SJCRH30 (cell line): ENCODE results near the gene SCAMP1. TPM values are rescaled to one million over a fixed set of nuclear protein-coding genes. Genes with fewer than 3 reads are reported as not detected.

ENCODE experiments used
- DNase-seq, 2 experiments: peaks; one replicate each; pipeline ENCODE4 v3.0.0-alpha.2; 2015 to 2020
- H3K27ac ChIP-seq: fragments of 250-450 bp; sonication (Bioruptor Pico); 2 replicates; pipeline ENCODE4 v1.5.1; 2020; ENCODE audit warnings: mild to moderate bottlenecking, moderate library complexity
- H3K27me3 ChIP-seq: fragments of 250-450 bp; sonication (Bioruptor Pico); 2 replicates; pipeline ENCODE4 v1.5.1; 2020; ENCODE audit warnings: mild to moderate bottlenecking, moderate library complexity
- H3K36me3 ChIP-seq: fragments of 250-450 bp; sonication (Bioruptor Pico); 2 replicates; pipeline ENCODE4 v1.5.1; 2020; ENCODE audit warnings: mild to moderate bottlenecking, moderate library complexity
- H3K4me1 ChIP-seq: fragments of 250-450 bp; sonication (Bioruptor Pico); 2 replicates; pipeline ENCODE4 v1.5.1; 2020; ENCODE audit warnings: mild to moderate bottlenecking, moderate library complexity
- H3K4me3 ChIP-seq: fragments of 250-450 bp; sonication (Bioruptor Pico); 2 replicates; pipeline ENCODE4 v1.5.1; 2020; ENCODE audit warnings: mild to moderate bottlenecking, moderate library complexity
- H3K9me3 ChIP-seq: fragments of 250-450 bp; sonication (Bioruptor Pico); replicated peaks from 2 replicates; pipeline ENCODE4 v1.5.1; 2020; ENCODE audit warnings: mild to moderate bottlenecking, moderate library complexity
- total RNA-seq: library from RNA; depleted of rRNA; stranded (reverse); fragments of >200 nt; shearing (Covaris generic); gene quantifications from 2 replicates; pipeline ENCODE4 v1.2.3, GENCODE V29; 2014

The SCAMP1 gene
- total RNA-seq, 1 experiment from 2014 or later: 54.4 TPM

DNA sequence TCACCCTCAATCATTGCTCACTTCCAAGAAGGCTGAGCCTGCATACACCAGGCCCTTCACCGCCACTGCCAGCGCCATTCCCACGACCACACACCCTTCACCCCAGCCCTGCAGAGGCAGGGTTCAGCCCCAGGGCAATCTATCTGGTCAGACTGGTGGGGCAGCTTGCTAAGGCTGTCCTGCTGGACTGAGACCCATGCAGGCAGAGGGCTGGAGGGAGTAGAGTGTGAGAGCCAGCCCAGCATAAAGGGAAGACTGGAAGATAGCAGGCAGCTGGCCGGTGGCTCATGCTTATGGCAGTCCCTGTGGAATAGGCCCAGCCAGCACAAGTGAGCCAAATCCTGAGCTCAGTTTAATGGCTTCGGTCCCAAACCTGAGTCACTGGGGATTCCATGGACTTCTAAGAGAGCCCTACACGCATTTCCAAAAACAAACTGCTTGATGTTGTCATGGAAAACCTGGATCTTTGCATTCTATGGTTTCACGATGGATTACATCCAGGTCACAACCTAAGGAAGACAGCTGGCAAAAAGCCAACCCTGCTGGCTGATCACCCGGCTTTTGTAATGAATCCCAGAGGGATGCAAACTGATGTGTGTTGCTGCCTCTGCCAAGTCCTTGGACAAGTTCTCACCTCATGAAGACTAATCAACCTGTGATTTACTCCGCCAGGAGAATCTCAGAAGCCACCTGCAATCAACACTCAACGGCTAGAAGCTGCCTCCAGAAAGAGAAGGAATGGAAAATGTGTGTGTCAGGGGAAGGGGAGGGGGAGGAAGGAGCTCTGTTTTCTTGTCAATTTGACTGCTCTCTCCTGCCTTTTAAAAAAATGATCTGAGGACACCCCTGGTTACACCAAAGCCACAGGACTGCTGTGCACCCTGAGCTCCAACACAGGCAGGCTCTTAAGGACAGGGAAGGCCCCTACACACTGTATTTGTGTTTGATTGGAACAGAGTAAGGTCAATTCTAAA, 144.6 kb downstream of the SCAMP1 start:
- Histone ChIP-seq H3K27me3 (no peaks in the 10 kb centered on the region), H3K9me3 (no peaks in the 10 kb centered on the region), H3K4me3 (no peak overlapping the region), H3K27ac (peak overlapping the region; percentile 50), H3K4me1 (peaks cover 46% of the 10 kb centered on the region), H3K36me3 (no peaks in the 10 kb centered on the region)
- DNase-seq: peak; percentile 93 to 96

- Histone ChIP-seq H3K27ac (no peak overlapping the region), H3K36me3 (no peaks in the 10 kb centered on the region), H3K27me3 (no peaks in the 10 kb centered on the region), H3K4me1 (peaks cover 46% of the 10 kb centered on the region), H3K9me3 (no peaks in the 10 kb centered on the region), H3K4me3 (no peak overlapping the region)
- DNase-seq: no peak
These were observed 145.4 kb downstream of the SCAMP1 start for GRCh38 chr5:78505860-78506259.

DNA sequence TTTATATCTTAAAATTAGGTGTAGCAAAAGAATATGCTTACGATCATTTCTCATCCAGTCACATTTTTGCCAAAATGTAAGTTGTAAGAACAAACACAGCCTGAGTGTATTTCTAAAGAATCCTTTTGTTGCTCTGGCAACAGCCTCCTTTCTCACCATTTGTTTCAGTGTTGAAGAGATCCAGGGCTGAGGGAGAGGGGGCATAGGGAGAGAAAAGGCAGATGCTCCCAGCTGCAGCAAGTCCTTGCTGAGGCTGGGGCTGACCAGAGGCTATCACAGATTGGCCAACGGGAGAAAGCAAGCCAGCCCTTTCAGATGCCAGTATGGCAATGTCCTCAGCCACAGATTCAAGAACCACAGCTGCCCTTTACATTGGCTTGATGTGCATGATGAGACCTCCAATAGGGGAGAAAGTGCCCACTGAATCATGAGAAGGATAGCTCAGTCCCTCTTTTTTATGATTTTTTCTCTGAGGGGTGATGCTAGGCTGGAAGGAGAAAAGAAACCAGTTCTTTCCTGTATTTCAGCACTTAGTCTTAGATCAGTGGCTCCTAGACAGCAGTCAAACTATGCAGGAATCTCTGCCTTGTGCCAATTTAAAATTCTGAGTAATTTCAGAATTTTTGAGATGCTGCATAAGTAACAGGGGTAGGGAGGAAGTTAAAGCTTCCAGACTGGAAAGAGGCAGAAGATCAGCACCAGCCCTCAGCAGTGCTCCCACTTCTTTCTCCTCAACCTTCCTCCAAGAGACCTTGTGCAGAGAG, 146.0 kb downstream of the SCAMP1 start:
- no peak for DNase-seq
- Histone ChIP-seq H3K27ac (no peak overlapping the region), H3K27me3 (no peaks in the 10 kb centered on the region), H3K9me3 (no peaks in the 10 kb centered on the region), H3K36me3 (no peaks in the 10 kb centered on the region), H3K4me1 (peaks cover 46% of the 10 kb centered on the region), H3K4me3 (no peak overlapping the region)

DNA sequence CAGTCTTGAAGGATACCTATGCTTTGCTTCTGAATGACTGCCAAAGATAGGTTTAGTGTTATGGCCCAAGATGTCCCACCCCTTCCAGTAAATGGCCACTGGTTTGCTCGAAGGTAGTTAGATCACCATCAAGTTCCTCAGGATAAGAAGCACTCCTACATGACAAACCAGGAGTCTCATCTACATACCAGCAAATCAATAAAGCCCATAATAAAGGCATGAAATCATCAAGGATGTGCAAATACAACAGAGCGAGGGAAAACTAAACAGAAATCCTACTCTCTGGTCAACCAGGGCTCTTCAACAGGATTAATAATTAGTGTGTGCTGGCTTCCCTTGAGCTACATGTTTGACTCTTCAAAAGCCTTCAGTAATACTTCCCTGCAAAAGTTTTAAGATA, 147.1 kb downstream of the SCAMP1 start:
- Histone ChIP-seq H3K27me3 (no peaks in the 10 kb centered on the region), H3K27ac (no peak overlapping the region), H3K9me3 (no peaks in the 10 kb centered on the region), H3K4me3 (no peak overlapping the region), H3K36me3 (no peaks in the 10 kb centered on the region), H3K4me1 (peaks cover 46% of the 10 kb centered on the region)
- DNase-seq: no peak

GRCh38 chr5:78508186-78508765, 147.9 kb downstream of the SCAMP1 start:
- H3K4me1 ChIP-seq: peaks cover 46% of the 10 kb centered on the region
- peak; percentile 44 to 61 for DNase-seq
- no peak overlapping the region for H3K4me3 ChIP-seq
- no peaks in the 10 kb centered on the region for H3K27me3 ChIP-seq
- no peaks in the 10 kb centered on the region for H3K9me3 ChIP-seq
- peak overlapping the region; percentile 20; the same call in 1 of the 2 replicates for H3K27ac ChIP-seq
- no peaks in the 10 kb centered on the region for H3K36me3 ChIP-seq

GRCh38 chr5:78509145-78509865, 148.9 kb downstream of the SCAMP1 start:
- DNase-seq: no peak
- Histone ChIP-seq H3K9me3 (no peaks in the 10 kb centered on the region), H3K36me3 (no peaks in the 10 kb centered on the region), H3K27me3 (no peaks in the 10 kb centered on the region), H3K4me3 (no peak overlapping the region), H3K4me1 (peaks cover 47% of the 10 kb centered on the region), H3K27ac (peak overlapping the region; percentile 20; the same call in 1 of the 2 replicates)

GRCh38 chr5:78509884-78510769, 149.7 kb downstream of the SCAMP1 start:
- no peak overlapping the region for H3K4me3 ChIP-seq
- no peaks in the 10 kb centered on the region for H3K9me3 ChIP-seq
- H3K36me3 ChIP-seq: no peaks in the 10 kb centered on the region
- no peak overlapping the region for H3K27ac ChIP-seq
- peaks cover 49% of the 10 kb centered on the region for H3K4me1 ChIP-seq
- H3K27me3 ChIP-seq: no peaks in the 10 kb centered on the region
- no peak for DNase-seq

GRCh38 chr5:78511121-78511906, 150.9 kb downstream of the SCAMP1 start:
- Histone ChIP-seq H3K9me3 (no peaks in the 10 kb centered on the region), H3K36me3 (no peaks in the 10 kb centered on the region), H3K4me1 (peaks cover 48% of the 10 kb centered on the region), H3K27me3 (no peaks in the 10 kb centered on the region), H3K27ac (no peak overlapping the region), H3K4me3 (no peak overlapping the region)
- no peak for DNase-seq

DNA sequence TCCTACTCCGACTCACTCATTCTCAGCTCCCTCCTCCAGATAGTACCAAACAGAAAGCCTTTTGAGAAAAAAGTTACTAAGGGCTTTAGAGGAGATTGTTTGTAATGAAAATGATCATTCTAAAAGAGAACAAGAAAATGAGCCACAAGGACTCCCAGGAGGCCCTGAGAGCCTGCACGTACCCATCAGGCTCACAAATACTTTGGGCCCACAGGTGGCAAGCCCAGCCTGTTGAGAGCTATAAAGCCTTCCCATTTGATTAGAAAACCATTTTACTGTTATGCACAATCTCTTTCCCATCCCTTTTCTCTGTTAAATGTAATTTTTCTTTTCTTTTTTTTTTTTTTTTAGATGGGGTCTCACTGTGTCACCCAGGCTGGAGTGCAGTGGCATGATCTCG, 152.0 kb downstream of the SCAMP1 start:
- Histone ChIP-seq H3K4me1 (peaks cover 57% of the 10 kb centered on the region), H3K27ac (no peak overlapping the region), H3K4me3 (no peak overlapping the region), H3K27me3 (no peaks in the 10 kb centered on the region), H3K9me3 (no peaks in the 10 kb centered on the region), H3K36me3 (no peaks in the 10 kb centered on the region)
- no peak for DNase-seq

DNA sequence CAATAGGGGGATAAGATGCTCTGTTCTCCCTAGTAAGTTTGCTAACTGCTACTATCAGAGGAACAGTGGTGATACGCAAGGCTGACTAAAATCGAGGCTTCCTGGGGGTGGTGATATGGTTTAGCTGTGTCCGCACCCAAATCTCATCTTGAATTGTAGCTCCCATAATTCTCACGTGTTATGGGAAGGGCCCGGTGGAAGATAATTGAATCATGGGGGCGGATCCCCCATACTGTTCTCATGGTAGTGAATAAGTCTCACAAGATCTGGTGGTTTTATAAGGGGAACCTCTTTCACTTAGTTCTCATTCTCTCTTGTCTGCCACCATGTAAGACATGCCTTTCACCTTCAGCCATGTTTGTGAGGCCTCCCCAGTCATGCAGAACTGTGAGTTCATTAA, 153.0 kb downstream of the SCAMP1 start:
- no peak for DNase-seq
- Histone ChIP-seq H3K9me3 (no peaks in the 10 kb centered on the region), H3K27ac (no peak overlapping the region), H3K4me3 (no peak overlapping the region), H3K36me3 (no peaks in the 10 kb centered on the region), H3K27me3 (no peaks in the 10 kb centered on the region), H3K4me1 (peaks cover 56% of the 10 kb centered on the region)

GRCh38 chr5:78514427-78515330, 154.3 kb downstream of the SCAMP1 start:
- no peaks in the 10 kb centered on the region for H3K9me3 ChIP-seq
- H3K27ac ChIP-seq: peak overlapping the region; percentile 87
- H3K27me3 ChIP-seq: no peaks in the 10 kb centered on the region
- peaks cover 56% of the 10 kb centered on the region for H3K4me1 ChIP-seq
- H3K4me3 ChIP-seq: no peak overlapping the region
- H3K36me3 ChIP-seq: no peaks in the 10 kb centered on the region
- DNase-seq: peak in 1 of 2 experiments; percentile 72

GRCh38 chr5:78515670-78516069, 155.3 kb downstream of the SCAMP1 start:
- no peaks in the 10 kb centered on the region for H3K36me3 ChIP-seq
- H3K4me1 ChIP-seq: peaks cover 57% of the 10 kb centered on the region
- H3K9me3 ChIP-seq: no peaks in the 10 kb centered on the region
- peak; percentile 94 to 97 for DNase-seq
- no peaks in the 10 kb centered on the region for H3K27me3 ChIP-seq
- peak overlapping the region; percentile 87 for H3K27ac ChIP-seq
- H3K4me3 ChIP-seq: no peak overlapping the region
